HUES6 (cell line): ENCODE measurements around the gene COL23A1.
"Not testable (repeated sequence)": the region's sequence is repeated elsewhere in the genome, so short reads cannot be mapped to it uniquely, and the experiment has no call there.

Source experiments
- H3K27ac ChIP-seq: 2 replicates; pipeline ENCODE4 v1.7.0; 2013; ENCODE audit warnings: low read depth, mild to moderate bottlenecking, low read length, inconsistent platforms
- H3K27me3 ChIP-seq: 2 replicates; pipeline ENCODE4 v1.6.1; 2013; ENCODE audit warnings: low read length; ENCODE audit not compliant: control insufficient read depth, insufficient read depth
- H3K36me3 ChIP-seq: 2 replicates; pipeline ENCODE4 v1.6.1; 2013; ENCODE audit warnings: low read length; ENCODE audit not compliant: control insufficient read depth, insufficient read depth
- H3K4me1 ChIP-seq: 2 replicates; pipeline ENCODE4 v1.6.1; 2013; ENCODE audit warnings: low read length; ENCODE audit not compliant: control insufficient read depth, insufficient read depth
- H3K4me3 ChIP-seq: 2 replicates; pipeline ENCODE4 v1.5.1; 2013; ENCODE audit warnings: low read depth, low read length
- H3K9ac ChIP-seq: one replicate; pipeline ENCODE4 v1.6.1; 2013; ENCODE audit warnings: mild to moderate bottlenecking, low read length
- H3K9me3 ChIP-seq: 2 replicates; pipeline ENCODE4 v1.6.1; 2013; ENCODE audit warnings: low read depth, low read length; ENCODE audit not compliant: control insufficient read depth, insufficient read depth

The COL23A1 gene

GRCh38 chr5:178486878-178487512 is 103.2 kb downstream of the COL23A1 start:
- H3K27ac ChIP-seq, H3K9ac ChIP-seq, H3K4me3 ChIP-seq, H3K9me3 ChIP-seq, H3K36me3 ChIP-seq, H3K27me3 ChIP-seq: not testable (repeated sequence)
- H3K4me1 ChIP-seq, result peaks cover 19% of the 10 kb centered on the region

GRCh38 chr5:178486239-178486641 is 104.0 kb downstream of the COL23A1 start:
- Histone ChIP-seq H3K27ac (no peak overlapping the region), H3K4me1 (peaks cover 19% of the 10 kb centered on the region), H3K9ac (no peak overlapping the region), H3K36me3 (no peaks in the 10 kb centered on the region), H3K9me3 (peaks cover 9% of the 10 kb centered on the region; the same call in 1 of the 2 replicates), H3K4me3 (no peak overlapping the region), H3K27me3 (no peaks in the 10 kb centered on the region)

- no peak overlapping the region for H3K4me3 ChIP-seq
- no peaks in the 10 kb centered on the region for H3K27me3 ChIP-seq
- no peaks in the 10 kb centered on the region for H3K36me3 ChIP-seq
- no peaks in the 10 kb centered on the region for H3K9me3 ChIP-seq
- no peak overlapping the region for H3K9ac ChIP-seq
- no peak overlapping the region for H3K27ac ChIP-seq
- H3K4me1 ChIP-seq, result peaks cover 19% of the 10 kb centered on the region
Observed at GRCh38 chr5:178483620-178484019, 106.6 kb downstream of the COL23A1 start.

GRCh38 chr5:178479261-178479660 is 110.9 kb downstream of the COL23A1 start:
- 0 out of 2 replicates have a peak, but pooled peaks cover 9% of the 10 kb centered on the region for H3K9me3 ChIP-seq
- H3K9ac ChIP-seq, result no peak overlapping the region
- no peaks in the 10 kb centered on the region for H3K36me3 ChIP-seq
- H3K27ac ChIP-seq, result no peak overlapping the region
- H3K27me3 ChIP-seq, result no peaks in the 10 kb centered on the region
- H3K4me3 ChIP-seq, result no peak overlapping the region
- H3K4me1 ChIP-seq, result no peaks in the 10 kb centered on the region

- H3K36me3 ChIP-seq, result no peaks in the 10 kb centered on the region
- no peaks in the 10 kb centered on the region for H3K27me3 ChIP-seq
- H3K4me1 ChIP-seq, result no peaks in the 10 kb centered on the region
- no peak overlapping the region for H3K9ac ChIP-seq
- H3K4me3 ChIP-seq, result no peak overlapping the region
- 0 out of 2 replicates have a peak, but pooled peaks cover 9% of the 10 kb centered on the region for H3K9me3 ChIP-seq
- H3K27ac ChIP-seq, result no peak overlapping the region
Observed at GRCh38 chr5:178478370-178478769, 111.8 kb downstream of the COL23A1 start.

GRCh38 chr5:178477802-178478201 is 112.4 kb downstream of the COL23A1 start:
- 0 out of 2 replicates have a peak, but pooled peaks cover 9% of the 10 kb centered on the region for H3K9me3 ChIP-seq

GRCh38 chr5:178476972-178477754 is 113.0 kb downstream of the COL23A1 start:
- no peak overlapping the region for H3K9ac ChIP-seq
- H3K27ac ChIP-seq, result no peak overlapping the region
- H3K27me3 ChIP-seq, result no peaks in the 10 kb centered on the region
- no peaks in the 10 kb centered on the region for H3K4me1 ChIP-seq
- H3K9me3 ChIP-seq, result 0 out of 2 replicates have a peak, but pooled peaks cover 9% of the 10 kb centered on the region
- H3K36me3 ChIP-seq, result no peaks in the 10 kb centered on the region
- no peak overlapping the region for H3K4me3 ChIP-seq

More at GRCh38 chr5:178477802-178478201, 112.4 kb downstream of the COL23A1 start:
- Histone ChIP-seq H3K27ac (no peak overlapping the region), H3K27me3 (no peaks in the 10 kb centered on the region), H3K9ac (no peak overlapping the region), H3K36me3 (no peaks in the 10 kb centered on the region), H3K4me1 (no peaks in the 10 kb centered on the region), H3K4me3 (no peak overlapping the region)

- Histone ChIP-seq H3K36me3 (no peaks in the 10 kb centered on the region), H3K27ac (no peak overlapping the region), H3K9me3 (0 out of 2 replicates have a peak, but pooled peaks cover 9% of the 10 kb centered on the region), H3K27me3 (no peaks in the 10 kb centered on the region), H3K4me1 (no peaks in the 10 kb centered on the region), H3K4me3 (no peak overlapping the region), H3K9ac (no peak overlapping the region)
Observed at GRCh38 chr5:178476531-178476930, 113.7 kb downstream of the COL23A1 start.

- H3K9me3 ChIP-seq, result 0 out of 2 replicates have a peak, but pooled peaks cover 9% of the 10 kb centered on the region
- no peaks in the 10 kb centered on the region for H3K36me3 ChIP-seq
- H3K9ac ChIP-seq, result no peak overlapping the region
- H3K27ac ChIP-seq, result no peak overlapping the region
- H3K4me3 ChIP-seq, result no peak overlapping the region
- H3K27me3 ChIP-seq, result no peaks in the 10 kb centered on the region
- no peaks in the 10 kb centered on the region for H3K4me1 ChIP-seq
Observed at GRCh38 chr5:178475422-178475821, 114.8 kb downstream of the COL23A1 start.

- Histone ChIP-seq H3K4me3 (no peak overlapping the region), H3K27me3 (no peaks in the 10 kb centered on the region), H3K4me1 (peaks cover 5% of the 10 kb centered on the region; the same call in 1 of the 2 replicates), H3K9ac (no peak overlapping the region), H3K9me3 (0 out of 2 replicates have a peak, but pooled peaks cover 9% of the 10 kb centered on the region), H3K36me3 (no peaks in the 10 kb centered on the region), H3K27ac (no peak overlapping the region)
Observed at GRCh38 chr5:178474562-178475184, 115.5 kb downstream of the COL23A1 start.

GRCh38 chr5:178473854-178474253 is 116.3 kb downstream of the COL23A1 start:
- no peaks in the 10 kb centered on the region for H3K36me3 ChIP-seq
- peaks cover 5% of the 10 kb centered on the region; the same call in 1 of the 2 replicates for H3K4me1 ChIP-seq
- H3K9ac ChIP-seq, result no peak overlapping the region
- 0 out of 2 replicates have a peak, but pooled peaks cover 9% of the 10 kb centered on the region for H3K9me3 ChIP-seq
- no peak overlapping the region for H3K4me3 ChIP-seq
- H3K27ac ChIP-seq, result no peak overlapping the region
- H3K27me3 ChIP-seq, result no peaks in the 10 kb centered on the region
